ENCODE data around the gene RAD54L.

DNA sequence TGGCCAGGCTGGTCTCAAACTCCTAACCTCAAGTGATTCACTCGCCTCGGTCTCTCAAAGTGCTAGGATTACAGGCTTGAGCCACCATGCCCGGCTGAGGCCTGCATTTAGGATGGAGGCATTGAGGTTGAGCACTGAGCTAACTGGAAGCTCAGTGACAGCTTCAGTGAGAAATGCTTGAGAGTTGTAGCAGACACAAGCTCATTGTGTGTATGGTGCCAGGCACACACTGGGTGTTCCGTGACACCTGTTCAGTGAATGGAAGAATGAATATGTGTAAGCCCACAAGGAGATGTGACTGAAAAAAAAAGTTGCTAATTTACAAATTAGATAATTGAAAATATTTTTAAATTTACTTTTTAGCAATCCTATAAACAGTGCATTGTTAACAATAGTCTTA is 22.6 kb upstream of the RAD54L start:
- TF ChIP-seq, protein P1, sequence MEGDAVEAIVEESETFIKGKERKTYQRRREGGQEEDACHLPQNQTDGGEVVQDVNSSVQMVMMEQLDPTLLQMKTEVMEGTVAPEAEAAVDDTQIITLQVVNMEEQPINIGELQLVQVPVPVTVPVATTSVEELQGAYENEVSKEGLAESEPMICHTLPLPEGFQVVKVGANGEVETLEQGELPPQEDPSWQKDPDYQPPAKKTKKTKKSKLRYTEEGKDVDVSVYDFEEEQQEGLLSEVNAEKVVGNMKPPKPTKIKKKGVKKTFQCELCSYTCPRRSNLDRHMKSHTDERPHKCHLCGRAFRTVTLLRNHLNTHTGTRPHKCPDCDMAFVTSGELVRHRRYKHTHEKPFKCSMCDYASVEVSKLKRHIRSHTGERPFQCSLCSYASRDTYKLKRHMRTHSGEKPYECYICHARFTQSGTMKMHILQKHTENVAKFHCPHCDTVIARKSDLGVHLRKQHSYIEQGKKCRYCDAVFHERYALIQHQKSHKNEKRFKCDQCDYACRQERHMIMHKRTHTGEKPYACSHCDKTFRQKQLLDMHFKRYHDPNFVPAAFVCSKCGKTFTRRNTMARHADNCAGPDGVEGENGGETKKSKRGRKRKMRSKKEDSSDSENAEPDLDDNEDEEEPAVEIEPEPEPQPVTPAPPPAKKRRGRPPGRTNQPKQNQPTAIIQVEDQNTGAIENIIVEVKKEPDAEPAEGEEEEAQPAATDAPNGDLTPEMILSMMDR (IDR thresholded peaks at IDR 0.05; ENCODE audit: insufficient read depth, low read length, poor library complexity, severe bottlenecking) = no peak
- no peak for TF ChIP-seq EZH2phosphoT487 (conservative IDR thresholded peaks at IDR 0.05; ENCODE audit: low read length)
